ENCODE data around the gene WDR26.

WDR26 gene

GRCh38 chr1:224339442-224340033 lies 95.1 kb downstream of the WDR26 start:
- H3K9me3 ChIP-seq (replicated peaks in 1 of 11): peaks cover 21 to 42% (median 35%) of the 10 kb centered on the region in 11 experiments
- H3K4me1 ChIP-seq: peaks cover 5 to 7% (median 6%) of the 10 kb centered on the region in 10 experiments
- no peak overlapping the region for H3K4me2 ChIP-seq
- H3K27ac ChIP-seq: no peak overlapping the region
- H3K9ac ChIP-seq: no peak overlapping the region
- no peak overlapping the region for H3K4me3 ChIP-seq
- H3K27me3 ChIP-seq: peaks cover 11 to 27% (median 22%) of the 10 kb centered on the region in 11 experiments
- no peaks in the 10 kb centered on the region for H4K20me1 ChIP-seq
- no peak for TF ChIP-seq Cebpa-rat (IDR thresholded peaks at IDR 0.05)
- peaks cover 0 to 5% (median 0%) of the 10 kb centered on the region in 11 experiments; a peak in 3 of 22 replicates for H3K36me3 ChIP-seq

- TF ChIP-seq Cebpa-rat (IDR thresholded peaks at IDR 0.05): no peak; a peak in 1 of 22 replicates
- no peaks in the 10 kb centered on the region for H3K36me3 ChIP-seq
- H3K4me2 ChIP-seq: no peak overlapping the region
- peaks cover 11 to 27% (median 22%) of the 10 kb centered on the region in 11 experiments for H3K27me3 ChIP-seq
- no peak overlapping the region for H3K27ac ChIP-seq
- peaks cover 16 to 18% (median 18%) of the 10 kb centered on the region in 10 experiments for H3K4me1 ChIP-seq
- peaks cover 8 to 30% (median 22%) of the 10 kb centered on the region in 11 experiments for H3K9me3 ChIP-seq (replicated peaks in 1 of 11)
- H3K4me3 ChIP-seq: no peak overlapping the region
- H3K9ac ChIP-seq: no peak overlapping the region
- no peaks in the 10 kb centered on the region for H4K20me1 ChIP-seq
Observed at GRCh38 chr1:224338150-224338838, 96.3 kb downstream of the WDR26 start.

Data from BLaER1 treated with 17β-estradiol and CSF1 and Interleukin-3, amounts not matched to agents 10 nM and 100 nM (cell line).